Liver (tissue), 9 donors: ENCODE results near the gene TENM3. TPM values are rescaled to one million over a fixed set of nuclear protein-coding genes. Genes with fewer than 3 reads are reported as not detected.

Experiments
- DNase-seq: peaks from one replicate; pipeline ENCODE4 v3.0.0-alpha.2; 2017; ENCODE audit warnings: low spot score
- H3K27ac ChIP-seq, 2 donors: one replicate each; pipeline ENCODE4 v1.7.0; 2013; ENCODE audit warnings: inconsistent platforms in 2 of 2, low read length in 2 of 2, control low read depth in 1 of 2, low read depth in 1 of 2, mild to moderate bottlenecking in 1 of 2
- H3K27me3 ChIP-seq, 4 donors: one replicate each; pipeline versions ENCODE4 v1.6.1 to v1.7.0; 2013; ENCODE audit warnings: low read length in 3 of 4, inconsistent platforms in 1 of 4, mild to moderate bottlenecking in 1 of 4, moderate library complexity in 1 of 4; ENCODE audit not compliant: control insufficient read depth in 4 of 4, insufficient read depth in 4 of 4
- H3K36me3 ChIP-seq, 4 donors: one replicate each; pipeline versions ENCODE4 v1.6.1 to v1.7.0; 2013; ENCODE audit warnings: low read length in 3 of 4, mild to moderate bottlenecking in 3 of 4, low read depth in 1 of 4, moderate library complexity in 1 of 4; ENCODE audit not compliant: control insufficient read depth in 4 of 4, insufficient read depth in 3 of 4
- H3K4me1 ChIP-seq, 4 donors: one replicate each; pipeline versions ENCODE4 v1.6.1 to v1.7.0; 2013; ENCODE audit warnings: low read length in 3 of 4, mild to moderate bottlenecking in 3 of 4, moderate library complexity in 1 of 4; ENCODE audit not compliant: control insufficient read depth in 4 of 4, insufficient read depth in 4 of 4
- H3K4me3 ChIP-seq, 3 donors: one replicate each; pipeline versions ENCODE4 v1.6.1 to v1.7.0; 2013; ENCODE audit warnings: low read length in 3 of 3, control low read depth in 1 of 3, low read depth in 1 of 3, mild to moderate bottlenecking in 1 of 3
- H3K9ac ChIP-seq, 2 donors: one replicate each; pipeline ENCODE4 v1.7.0; 2013; ENCODE audit warnings: low read length in 2 of 2, mild to moderate bottlenecking in 2 of 2, moderate library complexity in 2 of 2, control low read depth in 1 of 2, low read depth in 1 of 2
- H3K9me3 ChIP-seq, 4 donors: one replicate each; pipeline versions ENCODE4 v1.6.1 to v1.7.0; 2013; ENCODE audit warnings: low read length in 3 of 4; ENCODE audit not compliant: control insufficient read depth in 4 of 4
- ATF3 ChIP-seq: IDR thresholded peaks from 2 replicates; pipeline ENCODE4 v1.6.1; 2016; ENCODE audit warnings: antibody characterized with exemption
- CTCF ChIP-seq: fragments of 150-350 bp; IDR thresholded peaks from 2 replicates; pipeline ENCODE4 v1.5.1; 2017; ENCODE audit warnings: improper control_type of control experiment, low read depth, low read length; ENCODE audit not compliant: missing input control
- EGR1 ChIP-seq, 2 donors: IDR thresholded peaks; 2 replicates each; pipeline ENCODE4 v1.6.1; 2016 to 2018; ENCODE audit warnings: antibody characterized with exemption in 2 of 2, low read depth in 2 of 2
- FOXA1 ChIP-seq: IDR thresholded peaks from 2 replicates; pipeline ENCODE4 v1.6.1; 2016; ENCODE audit warnings: antibody characterized with exemption
- FOXA2 ChIP-seq: IDR thresholded peaks from 2 replicates; pipeline ENCODE4 v1.6.1; 2016; ENCODE audit warnings: antibody characterized with exemption
- GABPA ChIP-seq, 2 donors: IDR thresholded peaks in 1 of 2; conservative IDR thresholded peaks in 1 of 2; 2 replicates each; pipeline ENCODE4 v1.6.1; 2016; ENCODE audit warnings: antibody characterized with exemption in 2 of 2, mild to moderate bottlenecking in 1 of 2, moderate library complexity in 1 of 2
- HNF4A ChIP-seq, 2 donors: conservative IDR thresholded peaks; 2 replicates each; pipeline ENCODE4 v1.6.1; 2016; ENCODE audit warnings: antibody characterized with exemption in 2 of 2, mild to moderate bottlenecking in 2 of 2
- HNF4G ChIP-seq: IDR thresholded peaks from 2 replicates; pipeline ENCODE4 v1.6.1; 2016; ENCODE audit warnings: antibody characterized with exemption
- JUND ChIP-seq, 2 donors: IDR thresholded peaks; 2 replicates each; pipeline ENCODE4 v1.6.1; 2016; ENCODE audit warnings: antibody characterized with exemption in 2 of 2
- NR2F2 ChIP-seq: IDR thresholded peaks from 2 replicates; pipeline ENCODE4 v1.6.1; 2016; ENCODE audit warnings: antibody characterized with exemption
- RAD21 ChIP-seq, 2 donors: IDR thresholded peaks; 2 replicates each; pipeline ENCODE4 v1.6.1; 2016; ENCODE audit warnings: antibody characterized with exemption in 2 of 2, mild to moderate bottlenecking in 2 of 2
- REST ChIP-seq: IDR thresholded peaks from 2 replicates; pipeline ENCODE4 v1.6.1; 2016; ENCODE audit warnings: antibody characterized with exemption, mild to moderate bottlenecking
- RXRA ChIP-seq, 2 donors: IDR thresholded peaks; 2 replicates each; pipeline ENCODE4 v1.6.1; 2017 to 2018; ENCODE audit warnings: antibody characterized with exemption in 2 of 2, mild to moderate bottlenecking in 1 of 2
- SP1 ChIP-seq: IDR thresholded peaks from 2 replicates; pipeline ENCODE4 v1.6.1; 2018; ENCODE audit warnings: antibody characterized with exemption, mild to moderate bottlenecking
- TAF1 ChIP-seq: conservative IDR thresholded peaks from 2 replicates; pipeline ENCODE4 v1.6.1; 2016; ENCODE audit warnings: antibody characterized with exemption, mild to moderate bottlenecking
- YY1 ChIP-seq: IDR thresholded peaks from 2 replicates; pipeline ENCODE4 v1.6.1; 2016; ENCODE audit warnings: antibody characterized with exemption, mild to moderate bottlenecking
- ZBTB33 ChIP-seq: IDR thresholded peaks from 2 replicates; pipeline ENCODE4 v1.6.1; 2016; ENCODE audit warnings: antibody characterized with exemption
- WGBS: extraction: QIAGEN DNeasy Blood & Tissue Kit; methylation state at CpG from one replicate; pipeline ENCODE4 v1.1.7; 2013; 5-methylcytosine and 5-hydroxymethylcytosine counted together
- polyA plus RNA-seq, 2 donors: library from polyadenylated mRNA; stranded (reverse) in 1 of 2; unstranded in 1 of 2; fragments of 200-250 nt in 1 of 2; fragments of >200 nt in 1 of 2; fragmentation: Nextera tagmentation in 1 of 2; extraction: Ambion mirVana in 1 of 2; gene quantifications; one replicate each; pipeline versions ENCODE4 v1.2.1 to v1.2.3, GENCODE V29; 2013 to 2015
- total RNA-seq, 2 donors: library from RNA; depleted of rRNA; stranded (reverse); fragments of >200 nt; gene quantifications; one replicate each; pipeline ENCODE4 v1.2.3, GENCODE V29; 2014
- TF ChIP-seq, protein P1 (sequence below): IDR thresholded peaks from 2 replicates; pipeline ENCODE4 v1.6.1; 2016; ENCODE audit warnings: antibody characterized with exemption
- donor health status: healthy.
- donor health status: healthy.
- donor health status: healthy.
- donor health status: healthy.
- donor health status: healthy.

The TENM3 gene
- total and polyA plus RNA-seq, 4 donors: 0.32 to 16.8 (median 0.70) TPM

DNA sequence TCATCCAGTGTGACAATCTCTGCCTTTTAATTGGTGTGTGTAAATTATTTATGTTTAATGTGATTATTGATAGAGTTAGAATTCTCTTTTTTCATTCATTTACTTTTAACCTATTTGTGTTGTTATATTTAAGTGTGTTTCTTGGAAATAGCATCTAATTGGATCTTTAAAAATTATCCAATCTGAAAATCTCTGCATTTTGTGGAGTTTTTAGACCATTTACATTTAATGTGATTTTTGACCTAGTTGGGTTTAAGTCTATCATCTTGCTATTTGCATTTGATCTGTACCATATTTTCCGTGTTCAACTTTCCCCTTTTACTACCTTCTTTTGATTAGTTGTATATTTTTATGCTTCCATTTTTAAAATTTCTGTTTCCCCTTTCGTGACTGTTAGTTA lies 71.3 kb downstream of the TENM3 start:
- DNase-seq: no peak
- no peak overlapping the region for H3K9ac ChIP-seq
- TF ChIP-seq NR2F2: no peak
- WGBS: 83% methylated on average over 2 of the region's 2 CpGs
- no peaks in the 10 kb centered on the region for H3K36me3 ChIP-seq
- H3K4me1 ChIP-seq: peaks cover 0 to 2% (median 0%) of the 10 kb centered on the region in 4 donors
- H3K27ac ChIP-seq: no peak overlapping the region
- H3K27me3 ChIP-seq: no peaks in the 10 kb centered on the region
- peaks cover 0 to 2% (median under 1%) of the 10 kb centered on the region in 4 donors for H3K9me3 ChIP-seq
- no peak overlapping the region for H3K4me3 ChIP-seq

DNA sequence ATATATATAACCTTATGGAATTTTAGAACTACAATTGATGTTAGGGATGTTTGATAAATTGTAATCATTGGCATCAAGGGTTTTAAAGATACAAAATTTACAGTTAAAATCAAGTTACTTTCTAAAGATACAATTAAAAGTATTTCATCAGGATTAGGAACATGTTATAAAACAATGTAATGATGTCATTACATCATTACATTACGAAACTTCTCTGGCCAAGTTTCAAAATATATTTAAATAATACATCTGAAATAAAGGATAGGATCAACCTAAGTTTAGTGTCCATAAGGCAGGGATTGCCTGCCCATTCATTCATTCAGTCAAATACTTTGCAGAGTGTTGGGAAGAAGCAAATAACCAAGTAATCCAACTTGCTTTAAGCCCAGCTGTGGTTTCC lies 75.1 kb downstream of the TENM3 start:
- H3K9me3 ChIP-seq: peaks cover 0 to 2% (median under 1%) of the 10 kb centered on the region in 4 donors
- DNase-seq: no peak
- no peaks in the 10 kb centered on the region for H3K36me3 ChIP-seq
- no peak overlapping the region for H3K4me3 ChIP-seq
- TF ChIP-seq ATF3: no peak
- TF ChIP-seq EGR1 (IDR thresholded peaks at IDR 0.05; ENCODE audit: low read depth in 2 of 2): no peak
- TF ChIP-seq GABPA (IDR thresholded peaks at IDR 0.05 in 1 of 2, conservative IDR thresholded peaks at IDR 0.05 in 1 of 2): no peak
- no peak for TF ChIP-seq CTCF
- TF ChIP-seq YY1: no peak
- no peak for TF ChIP-seq JUND (IDR thresholded peaks at IDR 0.05)
- TF ChIP-seq HNF4A (conservative IDR thresholded peaks at IDR 0.05): no peak
- TF ChIP-seq FOXA2: no peak
- no peak for TF ChIP-seq FOXA1
- no peak for TF ChIP-seq HNF4G
- no peak for TF ChIP-seq REST
- no peak for TF ChIP-seq NR2F2
- TF ChIP-seq, protein P1, sequence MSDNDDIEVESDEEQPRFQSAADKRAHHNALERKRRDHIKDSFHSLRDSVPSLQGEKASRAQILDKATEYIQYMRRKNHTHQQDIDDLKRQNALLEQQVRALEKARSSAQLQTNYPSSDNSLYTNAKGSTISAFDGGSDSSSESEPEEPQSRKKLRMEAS: no peak
- TF ChIP-seq TAF1: no peak
- no peak for TF ChIP-seq RXRA (IDR thresholded peaks at IDR 0.05)
- TF ChIP-seq SP1: no peak
- TF ChIP-seq RAD21 (IDR thresholded peaks at IDR 0.05): no peak
- TF ChIP-seq ZBTB33: no peak
- no peaks in the 10 kb centered on the region for H3K27me3 ChIP-seq
- WGBS: 79% methylated on average over 1 of the region's 1 CpG
- no peak overlapping the region for H3K27ac ChIP-seq
- no peak overlapping the region for H3K9ac ChIP-seq
- H3K4me1 ChIP-seq: peaks cover 0 to 4% (median 0%) of the 10 kb centered on the region in 4 donors
